HepG2 (cell line): ENCODE results near the gene PURB. TPM values are rescaled to one million over a fixed set of nuclear protein-coding genes. Genes with fewer than 3 reads are reported as not detected.

Experiments
- ARNT2 ChIP-seq: sonication (generic); formaldehyde crosslinking; IDR thresholded peaks from 2 replicates; pipeline ENCODE4 v1.8.0; 2022; ENCODE audit warnings: mild to moderate bottlenecking, low read depth, missing genetic modification reagents, moderate library complexity
- GABPB1 ChIP-seq: IDR thresholded peaks from 2 replicates; pipeline ENCODE4 v1.6.1; 2016; ENCODE audit warnings: mild to moderate bottlenecking, missing genetic modification reagents, moderate library complexity, missing compliant biosample characterization
- HMGA1 ChIP-seq: sonication (generic); formaldehyde crosslinking; conservative IDR thresholded peaks from 2 replicates; pipeline ENCODE4 v1.4.0; 2020; ENCODE audit warnings: missing genetic modification reagents
- HNF4G ChIP-seq, 2 experiments: sonication (generic) in 1 of 2; formaldehyde crosslinking in 1 of 2; IDR thresholded peaks; 2 replicates each; pipeline versions ENCODE4 v1.4.0 to v1.6.1; 2011 to 2020; ENCODE audit warnings: borderline replicate concordance in 2 of 2, low read depth in 2 of 2, mild to moderate bottlenecking in 2 of 2, low read length in 1 of 2, missing genetic modification reagents in 1 of 2, moderate library complexity in 1 of 2
- IKZF4 ChIP-seq: sonication (generic); formaldehyde crosslinking; IDR thresholded peaks from 2 replicates; pipeline ENCODE4 v1.5.1; 2020; ENCODE audit warnings: borderline replicate concordance, mild to moderate bottlenecking, low read depth, missing genetic modification reagents; ENCODE audit errors: not compliant biosample characterization
- KMT2A ChIP-seq: sonication (generic); formaldehyde crosslinking; IDR thresholded peaks from 2 replicates; pipeline ENCODE4 v1.4.0; 2020; ENCODE audit warnings: missing genetic modification reagents
- NR2F1 ChIP-seq, 2 experiments: fragments of 450-650 bp in 1 of 2; formaldehyde crosslinking in 1 of 2; IDR thresholded peaks; 2 replicates each; pipeline versions ENCODE4 v1.5.0 to v1.6.1; 2016 to 2020; ENCODE audit warnings: mild to moderate bottlenecking in 1 of 2, missing compliant biosample characterization in 1 of 2, missing genetic modification reagents in 1 of 2, moderate library complexity in 1 of 2
- RARA ChIP-seq: IDR thresholded peaks from 2 replicates; pipeline ENCODE4 v1.6.1; 2016; ENCODE audit warnings: missing genetic modification reagents, missing compliant biosample characterization
- TCF12 ChIP-seq, 2 experiments: fragments of 450-650 bp in 1 of 2; sonication (generic) in 1 of 2; formaldehyde crosslinking in 1 of 2; IDR thresholded peaks; 2 replicates each; pipeline versions ENCODE4 v1.6.1 to v1.8.0; 2017 to 2022; ENCODE audit warnings: antibody characterized with exemption in 1 of 2, mild to moderate bottlenecking in 1 of 2, missing genetic modification reagents in 1 of 2, moderate library complexity in 1 of 2
- ZFY ChIP-seq: sonication (generic); formaldehyde crosslinking; IDR thresholded peaks from 2 replicates; pipeline ENCODE4 v1.4.0; 2020; ENCODE audit warnings: missing genetic modification reagents
- ZNF343 ChIP-seq: sonication (generic); formaldehyde crosslinking; IDR thresholded peaks from 2 replicates; pipeline ENCODE4 v1.4.0; 2020; ENCODE audit warnings: mild to moderate bottlenecking, missing genetic modification reagents
- ZNF354B ChIP-seq: sonication (generic); formaldehyde crosslinking; IDR thresholded peaks from 2 replicates; pipeline ENCODE4 v1.8.0; 2022; ENCODE audit warnings: mild to moderate bottlenecking, missing genetic modification reagents
- ZNF768 ChIP-seq: sonication (generic); formaldehyde crosslinking; IDR thresholded peaks from 2 replicates; pipeline ENCODE4 v1.4.0; 2020; ENCODE audit warnings: missing genetic modification reagents
- polyA plus RNA-seq, 8 experiments: library from polyadenylated mRNA; depleted of rRNA in 3 of 8; stranded (reverse) in 7 of 8; unstranded in 1 of 8; fragments of >200 nt; fragmentation: Illumina TruSeq in 4 of 8; extraction: Trizol in 4 of 8; gene quantifications; 2 replicates each; pipeline versions ENCODE4 v1.2.1 to v1.2.3, GENCODE V29; 2011 to 2016; ENCODE audit warnings: low read depth in 4 of 8, missing spikeins in 1 of 8, mixed read lengths in 1 of 8; ENCODE audit not compliant: insufficient read depth in 1 of 8
- total RNA-seq, 5 experiments: library from RNA; depleted of rRNA; stranded (reverse); fragments of >200 nt; fragmentation: Illumina TruSeq; extraction: Trizol; gene quantifications; 2 replicates each; pipeline ENCODE4 v1.2.3, GENCODE V29; 2016; ENCODE audit warnings: low read depth in 1 of 5
- TF ChIP-seq, protein P1 (sequence below): sonication (generic); formaldehyde crosslinking; IDR thresholded peaks from 2 replicates; pipeline ENCODE4 v1.5.0; 2020; ENCODE audit warnings: missing genetic modification reagents
- TF ChIP-seq, protein P2 (sequence below): sonication (generic); formaldehyde crosslinking; IDR thresholded peaks from 2 replicates; pipeline ENCODE4 v1.8.0; 2022; ENCODE audit warnings: missing genetic modification reagents, low read depth, mild to moderate bottlenecking, borderline replicate concordance
- TF ChIP-seq, protein P3 (sequence below): sonication (generic); formaldehyde crosslinking; IDR thresholded peaks from 2 replicates; pipeline ENCODE4 v1.8.1; 2023; ENCODE audit warnings: missing genetic modification reagents, mild to moderate bottlenecking, borderline replicate concordance
- TF ChIP-seq, protein P4 (sequence below): sonication (generic); formaldehyde crosslinking; IDR thresholded peaks from 2 replicates; pipeline ENCODE4 v1.5.0; 2020; ENCODE audit warnings: missing genetic modification reagents
- TF ChIP-seq, protein P5 (sequence below): IDR thresholded peaks from 2 replicates; pipeline ENCODE4 v1.6.1; 2012; ENCODE audit warnings: low read depth, low read length, improper control_type of control experiment
- TF ChIP-seq, protein P6 (sequence below): sonication (generic); formaldehyde crosslinking; IDR thresholded peaks from 2 replicates; pipeline ENCODE4 v1.5.1; 2020; ENCODE audit warnings: missing genetic modification reagents, mild to moderate bottlenecking, borderline replicate concordance
- TF ChIP-seq, protein P7 (sequence below): sonication (generic); formaldehyde crosslinking; IDR thresholded peaks from 2 replicates; pipeline ENCODE4 v1.8.1; 2022; ENCODE audit warnings: mild to moderate bottlenecking, missing genetic modification reagents
- TF ChIP-seq, protein P8 (sequence below): sonication (generic); formaldehyde crosslinking; IDR thresholded peaks from 2 replicates; pipeline ENCODE4 v1.9.0; 2021; ENCODE audit warnings: missing genetic modification reagents, mild to moderate bottlenecking, borderline replicate concordance

PURB gene
- total and polyA plus RNA-seq, 2 of the 13 experiments (the other 11 are each of a cell fraction or from before 2014, with no cell fraction given): 2.3 to 4.3 TPM

DNA sequence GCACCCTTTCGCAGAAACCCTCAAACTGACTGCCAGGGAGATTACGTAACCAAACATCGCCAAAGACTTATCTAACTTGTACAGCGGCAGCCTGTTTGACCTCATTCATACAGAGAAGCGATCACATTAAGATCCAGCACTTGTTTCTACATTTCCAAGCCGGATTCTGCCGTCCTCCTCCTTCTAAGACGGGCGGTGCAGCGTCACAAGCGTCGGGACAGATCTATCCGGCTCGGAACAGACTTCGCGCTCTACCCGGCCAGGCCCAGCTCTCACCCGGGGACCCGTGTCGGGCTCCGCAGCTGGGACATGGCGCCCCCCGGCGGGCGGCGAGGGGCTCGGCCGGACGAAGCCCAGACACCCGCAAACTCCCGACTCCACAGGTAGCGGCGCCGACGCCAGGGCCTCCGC is 37.8 kb downstream of the PURB start (continued):
- TF ChIP-seq ZNF343 (CRISPR knock-in tag) (0 out of 2 replicates have a peak, but pooled peaks have one; percentile 9), NR2F1 (CRISPR knock-in tag; IDR thresholded peaks at IDR 0.05) (no peak), HNF4G (IDR thresholded peaks at IDR 0.05; ENCODE audit: borderline replicate concordance, low read depth, low read length) (no peak), HNF4G (CRISPR knock-in tag; IDR thresholded peaks at IDR 0.05; ENCODE audit: borderline replicate concordance, low read depth) (no peak), ZNF768 (peak; percentile 54; the same call in 1 of the 2 replicates), TCF12 (IDR thresholded peaks at IDR 0.05) (no peak), TCF12 (CRISPR knock-in tag; IDR thresholded peaks at IDR 0.05) (0 out of 2 replicates have a peak, but pooled peaks have one; percentile 72), ARNT2 (CRISPR knock-in tag) (no peak), IKZF4 (no peak), KMT2A (CRISPR knock-in tag) (peak; percentile 90), ZNF354B (CRISPR knock-in tag) (0 out of 2 replicates have a peak, but pooled peaks have one; percentile 28), ZFY (CRISPR knock-in tag) (peak; percentile 78; the same call in 1 of the 2 replicates), RARA (CRISPR knock-in tag) (no peak; the same call in none of the 2 replicates), HMGA1 (no peak), GABPB1 (CRISPR knock-in tag) (peak; percentile 70)
- TF ChIP-seq, protein P1, sequence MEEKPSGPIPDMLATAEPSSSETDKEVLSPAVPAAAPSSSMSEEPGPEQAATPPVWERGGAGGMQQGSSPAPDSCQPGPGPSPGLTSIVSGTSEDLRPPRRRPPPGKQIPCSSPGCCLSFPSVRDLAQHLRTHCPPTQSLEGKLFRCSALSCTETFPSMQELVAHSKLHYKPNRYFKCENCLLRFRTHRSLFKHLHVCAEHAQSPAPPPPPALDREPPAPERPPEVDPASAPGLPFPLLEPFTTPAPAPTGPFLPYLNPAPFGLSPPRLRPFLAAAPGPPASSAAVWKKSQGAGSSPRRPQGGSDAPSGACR (CRISPR knock-in tag): no peak
- TF ChIP-seq, protein P2, sequence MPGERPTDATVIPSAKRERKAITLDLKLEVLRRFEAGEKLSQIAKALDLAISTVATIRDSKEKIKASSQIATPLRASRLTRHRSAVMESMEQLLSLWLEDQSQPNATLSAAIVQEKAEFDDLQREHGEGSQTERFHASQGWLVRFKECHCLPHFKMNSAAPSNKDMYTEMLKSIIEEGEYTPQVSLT (CRISPR knock-in tag): no peak
- TF ChIP-seq, protein P3, sequence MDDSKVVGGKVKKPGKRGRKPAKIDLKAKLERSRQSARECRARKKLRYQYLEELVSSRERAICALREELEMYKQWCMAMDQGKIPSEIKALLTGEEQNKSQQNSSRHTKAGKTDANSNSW: no peak
- TF ChIP-seq, protein P4, sequence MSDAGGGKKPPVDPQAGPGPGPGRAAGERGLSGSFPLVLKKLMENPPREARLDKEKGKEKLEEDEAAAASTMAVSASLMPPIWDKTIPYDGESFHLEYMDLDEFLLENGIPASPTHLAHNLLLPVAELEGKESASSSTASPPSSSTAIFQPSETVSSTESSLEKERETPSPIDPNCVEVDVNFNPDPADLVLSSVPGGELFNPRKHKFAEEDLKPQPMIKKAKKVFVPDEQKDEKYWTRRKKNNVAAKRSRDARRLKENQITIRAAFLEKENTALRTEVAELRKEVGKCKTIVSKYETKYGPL (CRISPR knock-in tag): peak; percentile 81; the same call in 1 of the 2 replicates
- TF ChIP-seq, protein P5, sequence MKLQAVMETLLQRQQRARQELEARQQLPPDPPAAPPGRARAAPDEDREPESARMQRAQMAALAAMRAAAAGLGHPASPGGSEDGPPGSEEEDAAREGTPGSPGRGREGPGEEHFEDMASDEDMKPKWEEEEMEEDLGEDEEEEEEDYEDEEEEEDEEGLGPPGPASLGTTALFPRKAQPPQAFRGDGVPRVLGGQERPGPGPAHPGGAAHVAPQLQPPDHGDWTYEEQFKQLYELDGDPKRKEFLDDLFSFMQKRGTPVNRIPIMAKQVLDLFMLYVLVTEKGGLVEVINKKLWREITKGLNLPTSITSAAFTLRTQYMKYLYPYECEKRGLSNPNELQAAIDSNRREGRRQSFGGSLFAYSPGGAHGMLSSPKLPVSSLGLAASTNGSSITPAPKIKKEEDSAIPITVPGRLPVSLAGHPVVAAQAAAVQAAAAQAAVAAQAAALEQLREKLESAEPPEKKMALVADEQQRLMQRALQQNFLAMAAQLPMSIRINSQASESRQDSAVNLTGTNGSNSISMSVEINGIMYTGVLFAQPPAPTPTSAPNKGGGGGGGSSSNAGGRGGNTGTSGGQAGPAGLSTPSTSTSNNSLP: no peak
- TF ChIP-seq, protein P6, sequence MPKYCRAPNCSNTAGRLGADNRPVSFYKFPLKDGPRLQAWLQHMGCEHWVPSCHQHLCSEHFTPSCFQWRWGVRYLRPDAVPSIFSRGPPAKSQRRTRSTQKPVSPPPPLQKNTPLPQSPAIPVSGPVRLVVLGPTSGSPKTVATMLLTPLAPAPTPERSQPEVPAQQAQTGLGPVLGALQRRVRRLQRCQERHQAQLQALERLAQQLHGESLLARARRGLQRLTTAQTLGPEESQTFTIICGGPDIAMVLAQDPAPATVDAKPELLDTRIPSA (CRISPR knock-in tag): no peak
- TF ChIP-seq, protein P7, sequence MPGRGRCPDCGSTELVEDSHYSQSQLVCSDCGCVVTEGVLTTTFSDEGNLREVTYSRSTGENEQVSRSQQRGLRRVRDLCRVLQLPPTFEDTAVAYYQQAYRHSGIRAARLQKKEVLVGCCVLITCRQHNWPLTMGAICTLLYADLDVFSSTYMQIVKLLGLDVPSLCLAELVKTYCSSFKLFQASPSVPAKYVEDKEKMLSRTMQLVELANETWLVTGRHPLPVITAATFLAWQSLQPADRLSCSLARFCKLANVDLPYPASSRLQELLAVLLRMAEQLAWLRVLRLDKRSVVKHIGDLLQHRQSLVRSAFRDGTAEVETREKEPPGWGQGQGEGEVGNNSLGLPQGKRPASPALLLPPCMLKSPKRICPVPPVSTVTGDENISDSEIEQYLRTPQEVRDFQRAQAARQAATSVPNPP (CRISPR knock-in tag): no peak
- TF ChIP-seq, protein P8, sequence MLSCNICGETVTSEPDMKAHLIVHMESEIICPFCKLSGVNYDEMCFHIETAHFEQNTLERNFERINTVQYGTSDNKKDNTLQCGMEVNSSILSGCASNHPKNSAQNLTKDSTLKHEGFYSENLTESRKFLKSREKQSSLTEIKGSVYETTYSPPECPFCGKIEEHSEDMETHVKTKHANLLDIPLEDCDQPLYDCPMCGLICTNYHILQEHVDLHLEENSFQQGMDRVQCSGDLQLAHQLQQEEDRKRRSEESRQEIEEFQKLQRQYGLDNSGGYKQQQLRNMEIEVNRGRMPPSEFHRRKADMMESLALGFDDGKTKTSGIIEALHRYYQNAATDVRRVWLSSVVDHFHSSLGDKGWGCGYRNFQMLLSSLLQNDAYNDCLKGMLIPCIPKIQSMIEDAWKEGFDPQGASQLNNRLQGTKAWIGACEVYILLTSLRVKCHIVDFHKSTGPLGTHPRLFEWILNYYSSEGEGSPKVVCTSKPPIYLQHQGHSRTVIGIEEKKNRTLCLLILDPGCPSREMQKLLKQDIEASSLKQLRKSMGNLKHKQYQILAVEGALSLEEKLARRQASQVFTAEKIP (CRISPR knock-in tag): no peak
